ENCODE measurements around the gene JAKMIP1.

- TF ChIP-seq POLR2A (IDR thresholded peaks at IDR 0.05; ENCODE audit: low read depth, low read length): no peak
- TF ChIP-seq POLR2AphosphoS5 (IDR thresholded peaks at IDR 0.05; ENCODE audit: low read depth, low read length): no peak
- TF ChIP-seq TAF1 (IDR thresholded peaks at IDR 0.05; ENCODE audit: low read depth, low read length): no peak
- TF ChIP-seq SPI1 (IDR thresholded peaks at IDR 0.05; ENCODE audit: low read depth, low read length): no peak
- no peak for TF ChIP-seq PAX5 (IDR thresholded peaks at IDR 0.05; ENCODE audit: insufficient read depth, low read length, severe bottlenecking)
- no peak for TF ChIP-seq POU2F2 (IDR thresholded peaks at IDR 0.05; ENCODE audit: low read depth, low read length)
These were observed 183.3 kb downstream of the JAKMIP1 start for GRCh38 chr4:6017030-6017429.
